Uterus (tissue), 2 donors: ENCODE data around the gene SLC36A2.

Source experiments
- CTCF ChIP-seq, 4 experiments: fragments of 200-600 bp in 2 of 4; fragments of 450-650 bp in 2 of 4; sonication (generic) in 2 of 4; IDR thresholded peaks; one replicate each; pipeline ENCODE4 v1.5.1; 2016 to 2019; ENCODE audit warnings: antibody characterized with exemption in 4 of 4, mild to moderate bottlenecking in 2 of 4, moderate library complexity in 1 of 4
- POLR2A ChIP-seq, 2 donors: fragments of 450-650 bp; IDR thresholded peaks; one replicate each; pipeline ENCODE4 v1.6.1; 2016; ENCODE audit warnings: antibody characterized with exemption in 2 of 2, mild to moderate bottlenecking in 1 of 2, moderate library complexity in 1 of 2

DNA sequence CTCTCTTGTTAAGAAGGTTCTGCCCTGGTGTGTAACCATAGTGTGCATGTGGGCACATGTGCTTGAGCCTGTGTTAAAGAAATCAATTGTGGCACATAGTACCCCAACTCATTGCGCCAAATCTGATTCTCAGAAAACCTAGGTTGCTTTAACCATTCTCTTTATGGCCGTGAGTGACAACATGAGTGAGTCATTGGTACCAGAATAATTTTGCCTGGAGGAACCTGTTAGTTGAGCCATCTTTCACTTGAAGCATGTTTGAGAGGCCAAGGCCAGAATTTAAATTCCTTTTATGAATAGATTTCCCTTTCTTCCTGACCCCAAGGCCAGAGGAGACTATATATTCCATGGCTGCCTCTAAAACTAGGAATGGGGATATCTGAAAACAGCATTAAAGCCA, 35.2 kb upstream of the SLC36A2 start:
- TF ChIP-seq POLR2A (IDR thresholded peaks at IDR 0.05), result no peak
- no peak for TF ChIP-seq CTCF (IDR thresholded peaks at IDR 0.05)
